Stimulated activated CD8-positive, alpha-beta memory T cell treated with anti-CD3 and anti-CD28 coated beads, Interleukin-4, amount 100 ng/mL, for 24 hours (primary cell): ENCODE data around the gene NFATC3.

Experiments used
- DNase-seq: peaks from one replicate; pipeline ENCODE4 v3.0.0-alpha.2; 2020; ENCODE audit warnings: low read depth

Gene NFATC3

DNA sequence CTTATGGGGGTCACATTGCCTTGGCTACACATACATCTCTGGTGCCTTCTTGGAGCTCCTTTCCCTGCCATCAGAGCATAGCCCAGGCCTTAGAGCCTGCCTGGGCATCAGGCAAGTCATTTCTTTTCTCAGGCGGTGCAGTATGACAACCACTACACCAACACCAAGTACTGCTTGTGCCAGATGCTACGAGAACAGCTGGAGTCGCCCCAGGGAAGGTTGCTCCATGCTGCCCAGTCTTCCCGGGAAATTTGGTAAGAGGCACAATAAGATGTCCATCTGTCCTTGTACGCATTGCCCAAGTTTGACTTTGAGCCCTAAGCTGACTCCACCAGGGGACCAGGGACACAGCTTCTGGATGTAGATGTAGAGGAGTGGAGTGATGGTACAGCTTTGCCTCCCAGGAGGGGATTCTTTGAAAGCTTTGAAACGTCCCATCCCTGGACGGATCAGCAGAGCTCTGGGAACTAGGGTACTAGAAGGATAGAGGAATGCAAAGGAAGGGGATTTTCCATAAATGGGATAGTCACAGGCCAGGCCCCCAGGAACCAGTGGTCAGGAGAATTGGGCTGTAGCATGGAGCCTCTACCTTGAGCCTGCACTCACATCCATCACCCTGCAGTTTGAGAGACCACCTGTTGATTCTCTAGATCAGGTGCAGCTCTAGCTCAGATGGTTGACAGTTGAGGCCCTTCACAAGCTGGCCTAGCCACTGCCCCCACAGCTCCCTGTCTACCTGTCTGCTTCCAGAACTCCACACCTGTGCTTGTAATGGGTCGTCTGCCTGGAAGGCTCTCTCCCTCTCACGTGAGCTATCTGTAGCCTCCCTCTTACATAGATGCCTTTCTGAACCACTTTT is 11.0 kb upstream of the NFATC3 start:
- DNase-seq = no peak

DNA sequence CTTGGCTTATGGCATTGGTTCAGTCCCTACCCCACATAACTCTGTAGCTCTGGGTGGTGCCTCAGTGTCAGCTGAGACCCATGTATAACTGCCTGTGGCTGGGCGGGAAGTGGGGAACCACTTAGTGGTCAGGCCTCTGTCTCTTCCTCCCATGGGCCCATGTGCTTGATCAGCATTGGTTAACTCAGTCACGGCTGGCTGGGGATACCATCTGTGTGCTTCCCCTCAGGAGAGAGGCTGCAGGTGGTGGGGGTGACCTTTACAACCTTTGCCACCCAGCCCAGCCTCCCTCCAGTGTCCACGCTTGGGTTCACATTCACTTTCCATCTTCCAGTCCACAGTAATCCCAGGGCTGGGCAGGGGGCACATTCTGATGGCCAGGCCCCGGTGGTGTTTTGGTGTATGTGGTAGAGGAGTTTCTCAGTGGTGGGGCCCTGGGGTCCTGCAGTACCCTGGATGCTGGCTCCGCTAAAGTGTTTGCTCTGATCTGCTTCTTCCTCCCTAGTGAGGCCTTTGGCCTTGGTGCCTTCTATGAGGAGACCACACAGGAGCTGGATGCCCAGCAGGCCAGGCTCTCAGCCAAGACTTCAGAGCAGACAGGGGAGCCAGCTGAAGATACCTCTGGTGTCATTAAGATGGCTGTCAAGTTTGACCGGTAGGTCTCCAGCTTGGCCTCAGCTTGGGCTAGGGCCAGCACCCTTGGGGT is 10.2 kb upstream of the NFATC3 start:
- DNase-seq = peak; percentile 55

DNA sequence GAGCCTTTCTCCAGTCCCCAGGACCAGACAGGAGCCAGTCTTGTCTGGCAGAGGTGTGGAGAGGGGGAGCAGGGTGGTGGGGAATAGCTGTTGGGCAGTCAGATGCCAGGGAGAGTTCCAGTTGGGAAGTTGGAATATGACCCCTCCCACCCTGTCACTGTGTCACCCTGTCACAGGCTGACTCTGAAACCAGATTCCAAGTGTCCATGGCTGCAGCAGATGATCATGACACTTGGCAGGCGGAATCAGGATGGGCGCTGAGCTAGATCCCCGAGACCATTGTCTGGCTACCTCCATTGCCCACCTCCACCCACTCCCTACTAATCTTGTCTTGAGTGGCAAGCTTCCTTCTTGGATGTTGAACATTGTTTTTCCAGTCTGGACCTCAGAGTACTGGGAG is 9.2 kb upstream of the NFATC3 start:
- no peak for DNase-seq

DNA sequence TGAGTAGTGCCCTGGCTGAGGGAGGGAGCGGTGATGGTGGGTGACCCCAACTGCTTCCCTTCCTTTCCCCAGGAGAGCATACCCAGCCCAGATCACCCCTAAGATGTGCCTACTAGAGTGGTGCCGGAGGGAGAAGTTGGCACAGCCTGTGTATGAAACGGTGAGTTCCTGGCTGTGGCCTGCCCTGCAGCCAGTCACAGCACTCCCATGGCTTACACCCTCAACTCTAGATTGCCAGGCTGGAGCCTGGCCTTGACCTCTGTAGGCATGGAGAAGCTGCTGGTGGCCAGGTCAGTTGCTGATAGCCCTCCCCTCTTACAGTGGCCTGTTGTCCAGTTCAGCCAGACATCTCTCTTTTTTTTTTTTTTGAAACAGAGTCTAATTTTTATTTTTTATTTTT is 8.6 kb upstream of the NFATC3 start:
- DNase-seq = no peak

DNA sequence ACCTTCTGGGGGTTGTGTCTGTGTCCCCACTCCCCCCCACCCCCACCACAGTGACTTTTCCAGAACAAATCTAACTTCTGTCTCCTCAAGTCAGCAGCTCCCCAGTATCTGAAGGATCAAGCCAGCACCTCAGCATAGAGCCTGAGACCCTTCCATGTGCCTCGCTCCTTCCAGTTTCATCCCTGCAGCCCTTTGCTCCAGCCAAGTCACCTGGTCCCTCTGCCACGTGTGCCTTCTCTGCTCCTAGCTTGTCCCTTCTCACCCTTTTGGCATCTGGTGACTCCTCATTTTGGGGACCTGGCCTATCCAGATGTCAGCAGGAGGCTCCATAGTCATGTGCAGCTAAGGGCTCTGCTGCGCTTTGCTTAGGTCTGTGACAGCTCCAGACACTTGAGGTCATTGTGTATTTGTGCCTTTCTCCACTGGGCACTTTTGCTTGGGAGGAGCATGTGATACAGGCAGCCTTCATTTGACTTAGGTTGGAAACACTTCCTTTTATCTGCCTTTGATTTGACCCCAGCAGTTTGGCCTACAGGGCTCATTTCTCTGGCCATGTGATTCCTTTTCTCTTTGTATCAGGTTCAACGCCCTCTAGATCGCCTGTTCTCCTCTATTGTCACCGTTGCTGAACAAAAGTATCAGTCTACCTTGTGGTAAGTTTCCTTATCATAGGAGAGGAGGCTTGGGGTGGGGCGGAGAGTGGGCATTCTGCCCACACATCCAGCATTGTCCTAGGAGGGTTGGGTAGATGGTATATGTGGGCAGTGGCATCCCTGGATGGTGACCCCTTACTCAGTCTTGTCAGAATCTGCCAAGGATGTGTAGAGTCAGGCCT is 7.1 kb upstream of the NFATC3 start:
- DNase-seq = no peak

DNA sequence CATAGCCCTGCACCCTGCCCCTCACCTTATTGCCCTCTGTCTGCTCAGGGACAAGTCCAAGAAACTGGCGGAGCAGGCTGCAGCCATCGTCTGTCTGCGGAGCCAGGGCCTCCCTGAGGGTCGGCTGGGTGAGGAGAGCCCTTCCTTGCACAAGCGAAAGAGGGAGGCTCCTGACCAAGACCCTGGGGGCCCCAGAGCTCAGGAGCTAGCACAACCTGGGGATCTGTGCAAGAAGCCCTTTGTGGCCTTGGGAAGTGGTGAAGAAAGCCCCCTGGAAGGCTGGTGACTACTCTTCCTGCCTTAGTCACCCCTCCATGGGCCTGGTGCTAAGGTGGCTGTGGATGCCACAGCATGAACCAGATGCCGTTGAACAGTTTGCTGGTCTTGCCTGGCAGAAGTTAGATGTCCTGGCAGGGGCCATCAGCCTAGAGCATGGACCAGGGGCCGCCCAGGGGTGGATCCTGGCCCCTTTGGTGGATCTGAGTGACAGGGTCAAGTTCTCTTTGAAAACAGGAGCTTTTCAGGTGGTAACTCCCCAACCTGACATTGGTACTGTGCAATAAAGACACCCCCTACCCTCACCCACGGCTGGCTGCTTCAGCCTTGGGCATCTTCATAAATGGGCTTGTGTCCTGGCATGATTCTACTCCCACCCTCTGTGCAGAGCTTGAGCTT is 6.3 kb upstream of the NFATC3 start:
- DNase-seq = no peak

DNA sequence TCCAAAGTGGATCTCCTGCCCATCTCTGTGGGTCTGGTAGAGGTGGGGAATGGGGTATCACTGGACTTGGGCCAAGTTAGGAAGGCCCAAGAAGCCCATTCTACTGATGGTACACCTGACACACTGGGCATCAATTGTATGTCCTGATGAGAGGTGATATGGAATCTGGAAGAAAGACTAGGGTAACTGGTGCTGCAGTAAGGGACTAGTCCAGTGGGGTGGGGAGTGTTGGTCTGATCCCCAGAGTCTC is 5.9 kb upstream of the NFATC3 start:
- DNase-seq = no peak

DNA sequence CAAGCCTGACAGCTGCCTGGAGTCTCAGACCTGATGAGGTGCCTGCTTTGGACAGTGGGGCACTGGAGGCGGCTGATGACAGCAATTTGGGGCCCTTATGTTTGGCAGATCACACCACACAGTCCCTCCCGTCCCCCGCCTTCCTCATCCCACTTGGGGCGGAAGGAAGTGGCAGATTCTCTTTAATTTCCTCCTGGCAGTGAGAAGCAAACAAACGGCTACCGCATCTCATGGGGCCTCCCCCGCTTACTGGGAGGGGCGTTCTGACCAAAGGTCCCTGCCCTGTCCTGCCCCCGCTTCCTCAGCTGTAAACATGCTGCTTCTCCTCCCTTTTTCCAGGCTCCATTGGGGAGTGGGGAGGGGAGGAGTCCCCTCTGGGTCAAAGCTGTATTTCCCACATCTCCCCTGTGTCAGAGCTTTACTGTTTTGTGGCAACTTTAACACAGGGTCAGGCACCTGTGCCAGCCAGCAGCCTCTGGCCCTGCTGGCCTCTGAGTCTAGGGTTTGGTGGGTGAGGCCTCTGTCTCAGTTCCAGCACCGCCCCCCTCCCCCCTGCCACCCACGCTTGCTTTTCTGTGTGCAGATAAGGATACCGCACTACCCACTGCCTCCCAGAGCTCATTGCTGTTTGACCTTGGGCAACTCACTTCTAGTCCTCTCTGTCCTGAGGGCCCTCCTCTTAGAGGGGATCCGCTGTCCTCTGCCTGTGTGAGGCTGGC is 5.4 kb upstream of the NFATC3 start:
- DNase-seq = peak; percentile 72

DNA sequence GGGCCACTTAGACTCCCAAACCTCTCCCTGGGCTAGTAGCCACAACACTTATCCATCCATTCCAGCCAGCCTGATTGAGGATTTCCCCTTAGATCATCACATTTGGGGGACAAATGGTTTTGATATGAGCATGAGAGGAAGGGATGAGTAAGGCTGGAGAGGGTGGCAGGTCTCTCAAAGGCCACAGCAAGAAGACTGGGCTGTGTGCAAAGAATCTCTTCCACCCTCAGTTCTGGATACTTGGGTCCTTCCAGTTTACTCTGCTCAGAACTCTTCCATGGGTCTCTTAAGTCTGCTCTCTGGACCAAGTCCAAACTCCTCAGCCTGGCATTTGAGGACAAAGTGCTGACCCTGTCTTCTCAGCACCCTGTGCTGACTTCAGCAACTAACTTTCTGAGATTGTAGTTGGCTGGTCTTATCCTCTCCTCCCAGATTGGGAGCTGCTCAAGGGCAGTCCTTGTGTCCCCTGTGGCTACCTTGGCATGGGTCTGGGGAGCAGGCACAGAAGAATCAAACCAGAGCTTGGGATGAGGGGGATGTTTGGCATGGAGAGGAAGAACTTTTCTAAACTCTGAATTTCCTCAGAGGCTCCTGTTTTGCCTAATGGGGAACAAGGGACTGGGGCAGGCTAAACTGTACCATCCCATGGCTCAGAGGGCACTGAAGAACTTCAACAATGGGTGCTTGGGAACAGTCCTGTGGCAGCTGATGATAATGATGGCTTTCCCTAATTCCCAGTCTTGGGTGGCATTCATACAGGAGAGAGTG is 3.1 kb upstream of the NFATC3 start:
- DNase-seq = no peak

DNA sequence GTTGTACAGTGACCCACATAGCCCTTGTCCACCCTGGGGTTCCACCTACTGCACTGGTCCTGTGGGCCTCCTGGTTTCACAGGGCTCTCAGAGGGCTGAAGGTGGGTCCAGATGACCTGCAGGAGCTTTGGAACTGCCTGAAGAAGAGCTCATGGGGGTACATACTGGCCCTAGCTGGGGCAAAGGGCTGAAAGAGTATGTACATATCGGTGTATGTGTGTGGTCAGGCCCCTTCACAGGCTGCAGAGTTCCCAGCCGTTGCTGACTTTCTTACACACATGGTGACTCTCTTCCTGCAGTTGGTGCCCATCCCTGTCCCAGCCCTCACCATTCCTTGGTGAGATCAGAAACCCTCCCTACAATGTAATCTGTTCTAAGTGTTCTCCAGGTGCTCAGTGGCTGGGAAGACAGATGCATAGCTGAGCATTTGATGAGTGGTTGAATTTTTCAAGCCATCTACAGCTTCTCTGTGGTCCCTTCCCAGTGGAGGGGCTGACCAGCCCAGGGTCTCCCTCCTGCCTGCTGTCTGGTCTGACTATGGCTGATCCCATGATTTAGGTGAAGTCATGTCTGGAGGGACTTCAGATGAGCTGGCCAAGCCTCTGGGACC is 2.4 kb upstream of the NFATC3 start:
- DNase-seq = no peak

DNA sequence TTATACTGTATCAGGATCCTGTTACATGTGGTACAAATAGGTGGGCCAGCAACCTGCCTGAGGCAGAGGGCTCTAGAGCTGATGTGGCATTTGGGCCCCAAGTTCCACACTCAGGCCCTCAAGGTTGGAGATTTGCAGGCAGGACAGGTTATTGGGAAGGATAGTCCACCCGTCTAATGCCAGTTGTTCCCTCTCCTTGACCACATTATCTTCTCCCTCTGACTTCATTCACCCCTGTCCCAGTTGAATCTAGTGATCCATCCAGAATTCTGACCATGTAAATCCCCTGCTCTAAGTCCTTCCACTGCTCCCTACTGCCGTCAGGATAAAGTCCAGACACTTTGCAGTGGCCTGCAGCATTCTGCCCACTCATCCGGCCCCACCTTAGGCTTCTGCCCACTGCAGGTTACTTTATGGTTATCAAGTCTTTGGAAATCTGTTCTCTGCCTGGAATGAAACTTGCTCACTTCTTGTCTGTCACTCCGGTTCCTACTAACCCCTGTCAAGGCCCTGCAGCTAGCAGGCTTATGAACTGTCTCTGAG is 1.9 kb upstream of the NFATC3 start:
- DNase-seq = no peak

DNA sequence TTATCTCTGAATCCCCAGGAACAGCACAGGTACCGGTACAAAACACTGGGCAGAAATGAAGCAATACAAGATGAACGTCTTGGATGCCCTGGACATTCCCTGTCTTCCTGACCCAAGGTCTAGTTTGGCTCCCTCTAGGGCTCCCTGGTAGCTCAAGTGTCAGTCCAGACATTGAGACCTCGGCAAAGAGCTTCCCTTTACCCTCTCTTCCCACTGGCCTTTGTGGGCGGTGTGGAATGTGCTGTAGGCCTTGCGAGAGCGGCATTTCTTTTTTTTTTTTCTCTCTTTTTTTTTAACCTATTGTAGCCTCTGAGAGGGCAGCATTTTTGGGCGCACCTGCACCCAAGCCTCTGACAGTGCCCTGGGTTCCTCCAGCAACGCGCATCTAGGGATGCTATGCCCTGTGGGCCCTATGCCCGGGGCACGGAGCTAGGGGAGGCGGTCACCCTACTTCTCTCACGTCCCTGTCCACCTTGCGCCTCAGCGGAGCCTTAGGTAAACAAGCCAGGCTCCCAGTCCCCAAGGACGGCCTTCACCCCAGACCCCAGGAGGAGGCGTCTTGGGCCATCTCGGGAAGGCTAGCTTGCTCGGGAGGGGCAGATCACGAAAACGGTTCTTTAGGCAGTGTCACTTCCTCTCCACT is 1.2 kb upstream of the NFATC3 start:
- DNase-seq = no peak

DNA sequence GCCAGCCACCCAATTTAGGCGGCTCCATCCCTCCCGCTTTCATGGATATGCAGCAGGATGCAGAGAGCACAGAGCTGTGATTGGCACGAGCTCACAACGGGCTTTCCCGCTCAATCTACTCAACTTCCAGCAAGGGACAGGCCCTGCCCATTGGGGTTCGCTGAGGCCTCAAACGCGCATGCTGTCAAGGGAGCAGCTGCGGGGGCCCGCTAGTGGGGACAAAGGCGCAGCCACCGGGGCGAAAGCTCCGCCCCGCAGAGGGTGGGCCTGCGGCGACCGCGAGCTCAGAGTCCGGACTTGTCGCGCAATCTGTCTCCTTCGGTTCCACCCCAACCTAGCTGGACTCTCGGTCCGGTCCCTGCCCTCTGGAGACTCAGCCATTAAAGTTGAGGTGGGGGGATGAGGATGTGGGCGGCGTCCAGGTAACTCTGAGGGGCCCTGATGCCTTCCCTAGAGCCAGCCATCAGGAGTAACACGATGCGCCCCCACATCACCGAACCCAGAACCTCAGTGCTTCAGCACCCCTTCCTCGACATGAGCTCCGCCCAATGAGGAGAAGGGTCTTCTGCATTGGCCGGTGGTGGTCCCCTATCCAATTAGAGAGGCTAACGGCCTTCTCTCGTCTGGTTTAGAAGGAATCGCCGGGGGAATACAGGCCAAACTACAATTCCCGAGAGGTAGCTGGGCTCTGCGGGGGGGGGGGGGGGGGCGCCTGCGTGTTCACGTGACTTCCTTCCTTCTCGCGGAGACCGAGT is 489 bp upstream of the NFATC3 start:
- DNase-seq = peak; percentile 86

DNA sequence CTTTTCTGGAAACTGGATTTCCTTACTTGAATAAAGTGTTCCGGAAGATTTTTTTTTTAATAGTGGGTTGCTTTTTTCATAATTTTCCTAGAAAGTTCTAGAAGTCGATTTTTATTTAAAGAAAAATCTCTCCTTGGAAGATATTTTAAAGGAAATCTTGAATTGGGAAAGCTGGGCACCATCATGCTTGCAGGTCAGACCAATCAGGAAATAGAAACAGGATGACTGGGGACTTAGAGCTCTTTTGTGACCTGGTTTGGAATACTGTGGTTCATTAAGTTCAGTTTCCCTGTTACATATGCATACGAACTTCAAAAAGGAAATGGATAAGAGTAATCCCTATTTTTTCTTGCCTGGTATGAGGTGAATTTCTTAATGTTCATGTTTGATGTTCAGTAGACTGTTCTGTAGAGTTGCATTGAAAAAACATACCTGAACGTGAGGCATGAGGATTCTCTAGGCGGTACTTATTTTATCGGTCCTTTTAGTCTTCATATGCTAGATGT is 1.2 kb downstream of the NFATC3 start:
- DNase-seq = no peak

DNA sequence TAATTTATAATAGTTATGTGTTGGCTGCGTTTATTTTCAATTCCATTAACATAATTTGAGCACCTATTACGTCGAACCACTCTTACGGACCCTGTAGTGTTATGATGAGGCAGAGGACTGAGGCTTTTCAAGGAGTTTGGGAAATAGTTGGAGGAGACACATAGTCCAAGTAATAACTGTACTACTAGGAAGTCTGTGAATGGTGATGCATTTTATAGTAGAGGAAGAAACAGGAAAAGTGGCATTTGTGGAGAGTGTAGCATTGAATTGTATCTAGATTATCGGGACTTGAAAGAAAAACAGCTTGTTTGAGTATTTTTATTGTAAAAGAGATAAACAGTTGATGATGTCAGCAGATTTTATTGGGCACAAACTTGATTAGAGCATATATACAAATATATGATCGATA is 1.7 kb downstream of the NFATC3 start:
- no peak for DNase-seq

DNA sequence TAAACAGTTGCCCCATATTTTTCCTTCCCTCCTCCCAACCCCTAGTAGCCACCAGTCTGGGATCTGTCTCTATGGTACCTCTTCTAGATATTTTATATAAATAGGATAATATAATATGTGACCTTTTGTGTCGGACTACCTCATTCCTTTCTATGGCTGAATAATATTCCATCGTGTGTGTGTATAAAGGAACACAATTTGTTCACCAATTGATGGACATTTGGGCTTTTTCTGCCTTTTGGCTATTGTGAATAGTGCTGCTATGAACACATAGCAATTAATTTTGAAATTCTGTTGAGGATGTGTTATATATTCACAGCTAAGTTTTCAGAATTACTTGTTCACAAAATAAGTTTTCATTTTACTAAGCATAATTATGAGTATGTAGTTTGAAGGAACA is 2.5 kb downstream of the NFATC3 start:
- DNase-seq = no peak

DNA sequence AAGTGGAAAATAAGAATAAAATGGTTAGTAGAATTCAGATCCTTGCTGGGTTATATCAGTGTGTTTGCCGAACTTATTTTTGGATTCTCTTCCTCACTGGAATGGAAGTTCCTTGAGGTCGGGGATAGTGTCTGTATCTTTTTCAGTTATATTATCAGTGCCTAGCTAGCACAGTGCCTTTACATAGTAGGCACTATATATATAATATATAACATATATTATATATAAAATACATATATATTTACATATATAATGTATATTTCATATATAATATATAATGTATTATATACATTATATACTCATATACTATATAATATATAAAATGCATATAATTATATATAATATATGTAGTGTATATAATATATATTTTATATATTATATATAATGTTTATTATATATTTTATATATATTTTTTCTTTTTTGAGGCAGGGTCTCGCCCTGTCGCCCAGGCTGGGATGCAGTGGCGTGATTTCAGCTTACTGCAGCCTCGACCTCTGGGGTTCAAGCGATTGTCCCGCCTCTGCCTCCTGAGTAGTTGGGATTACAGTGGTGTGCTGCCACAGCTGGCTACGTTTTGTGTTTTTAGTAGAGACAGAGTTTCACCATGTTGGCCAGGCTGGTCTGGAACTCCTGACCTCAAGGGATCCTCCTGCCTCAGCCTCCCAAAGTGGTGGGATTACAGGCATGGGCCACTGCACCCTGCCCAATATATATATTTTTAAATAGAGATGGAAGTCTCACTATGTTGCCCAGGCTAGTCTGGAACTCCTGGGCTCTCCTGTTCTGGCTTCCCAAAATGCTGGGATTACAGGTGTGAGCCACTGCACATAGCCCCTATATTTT is 3.2 kb downstream of the NFATC3 start:
- no peak for DNase-seq

DNA sequence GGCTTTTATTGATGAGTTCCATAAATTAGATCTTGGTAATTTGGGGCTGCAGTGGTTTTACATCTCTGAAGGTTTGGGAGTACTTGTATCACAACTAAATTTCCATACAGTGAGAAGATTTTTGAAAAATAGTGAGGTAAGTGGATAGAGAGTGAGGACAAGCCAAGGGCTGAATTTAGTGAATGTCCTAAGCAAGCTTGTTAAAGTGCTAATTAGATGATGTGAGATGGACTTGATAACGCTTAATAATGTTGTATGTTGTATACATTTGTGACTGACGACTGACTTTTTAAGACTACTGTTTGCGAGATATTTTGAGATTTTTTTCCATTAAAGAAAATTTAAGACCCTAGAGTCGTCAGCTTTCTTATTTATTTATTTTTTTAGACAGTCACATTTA is 3.9 kb downstream of the NFATC3 start:
- DNase-seq = no peak
